C1 segment of cervical spinal cord (tissue), 14 donors: ENCODE results near the gene ZNF496.
A peak's percentile ranks its signal among the peaks of the same experiment; 100 is the strongest.
"Not testable (repeated sequence)": the region's sequence is repeated elsewhere in the genome, so short reads cannot be mapped to it uniquely, and the experiment has no call there.

Source experiments
- DNase-seq, 14 donors: peaks; one replicate each; lab custom pipeline; 2025; lab: John Stamatoyannopoulos, UW

The ZNF496 gene

DNA sequence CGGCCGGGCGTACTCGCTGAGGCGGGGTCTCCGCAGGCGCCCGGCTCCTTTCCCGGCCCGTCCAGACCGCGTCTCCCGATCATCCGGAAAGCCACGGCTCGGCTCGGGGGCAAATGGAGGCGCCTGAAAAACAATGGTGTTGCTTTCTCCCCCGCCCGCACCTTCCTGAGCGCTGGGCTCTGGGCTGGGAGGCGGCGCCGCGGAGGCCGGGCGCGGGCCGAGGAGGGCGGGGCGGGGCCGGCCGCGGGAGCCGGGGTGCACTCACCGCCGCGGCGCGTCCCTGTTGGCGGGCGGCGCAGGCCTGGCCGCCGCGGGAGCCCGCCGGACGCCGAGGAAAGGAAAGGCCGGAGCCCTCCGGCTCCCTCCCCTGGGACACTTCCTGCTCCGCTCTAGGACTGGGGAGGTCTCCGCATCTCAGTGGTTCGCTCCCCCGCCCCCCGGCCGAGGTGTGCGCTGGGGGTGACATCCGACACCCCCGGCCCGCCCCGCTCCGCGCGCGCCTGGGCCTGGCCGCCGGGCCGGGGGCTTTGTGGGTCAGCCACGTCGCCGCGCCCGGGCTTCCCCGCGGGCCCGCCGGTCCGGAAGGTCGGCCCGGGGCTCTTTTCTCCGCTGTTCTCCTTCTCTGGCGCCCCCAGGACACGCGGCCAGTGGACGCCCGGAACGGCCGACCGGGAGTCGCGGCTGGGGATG, at the start of gene ZNF496:
Gene ZNF496, minus strand, starts transcription at position 343 of the 690 bp plus-strand sequence. CDS start 2,289 bp downstream, outside the sequence.
- DNase-seq = peak in 13 of 14 donors; percentile 14 to 79 (median 55)

GRCh38 chr1:247378334-247379073, 46.8 kb upstream of the ZNF496 start:
- no peak for DNase-seq

- not testable (repeated sequence) for DNase-seq
Observed at GRCh38 chr1:247377656-247378055, 46.0 kb upstream of the ZNF496 start.

- no peak for DNase-seq
Observed at GRCh38 chr1:247376659-247377058, 45.0 kb upstream of the ZNF496 start.

DNA sequence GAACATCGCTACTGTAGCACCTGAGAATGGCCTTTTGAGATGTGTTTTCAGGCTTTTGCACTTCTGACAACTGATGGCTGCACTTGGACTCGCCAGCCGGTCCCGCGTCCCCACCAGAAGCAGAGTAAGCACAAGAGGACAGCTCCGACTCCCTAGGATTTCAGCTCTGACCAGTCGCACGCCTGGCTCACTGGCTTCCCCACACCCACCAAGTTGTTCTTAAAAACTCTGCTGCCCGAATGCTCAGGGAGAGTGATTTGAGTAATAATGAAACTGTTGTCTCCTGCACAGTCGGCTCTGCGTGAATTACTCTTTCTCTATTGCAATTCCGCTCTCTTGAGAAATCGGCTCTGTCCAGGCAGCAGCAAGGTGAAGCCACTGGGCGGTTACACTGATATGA, 44.1 kb upstream of the ZNF496 start:
- no peak for DNase-seq

GRCh38 chr1:247374651-247375334, 43.1 kb upstream of the ZNF496 start:
- DNase-seq = not testable (repeated sequence)

GRCh38 chr1:247373721-247374141, 42.1 kb upstream of the ZNF496 start:
- peak in 2 of 14 donors; percentile 4 to 11 for DNase-seq

DNA sequence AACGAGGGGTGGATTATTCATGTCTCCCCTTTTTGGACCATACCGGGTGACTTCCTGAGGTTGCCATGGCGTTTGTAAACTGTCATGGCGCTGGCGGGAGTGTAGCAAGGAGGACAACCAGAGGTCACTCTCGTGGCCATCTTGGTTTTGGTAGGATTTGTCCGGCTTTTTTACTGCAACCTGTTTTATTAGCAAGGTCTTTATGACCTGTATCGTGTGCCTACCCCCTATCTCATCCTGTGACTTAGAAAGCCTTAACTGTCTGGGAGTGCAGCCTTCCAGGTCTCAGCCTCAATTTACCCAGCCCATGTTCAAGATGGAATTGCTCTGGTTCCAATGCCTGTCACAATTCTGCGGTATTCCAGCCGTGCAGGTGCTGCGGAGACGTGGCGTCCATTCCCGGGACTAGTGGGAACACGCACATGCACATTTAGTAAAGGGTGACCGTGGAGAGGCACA, 40.2 kb upstream of the ZNF496 start:
- no peak for DNase-seq

DNA sequence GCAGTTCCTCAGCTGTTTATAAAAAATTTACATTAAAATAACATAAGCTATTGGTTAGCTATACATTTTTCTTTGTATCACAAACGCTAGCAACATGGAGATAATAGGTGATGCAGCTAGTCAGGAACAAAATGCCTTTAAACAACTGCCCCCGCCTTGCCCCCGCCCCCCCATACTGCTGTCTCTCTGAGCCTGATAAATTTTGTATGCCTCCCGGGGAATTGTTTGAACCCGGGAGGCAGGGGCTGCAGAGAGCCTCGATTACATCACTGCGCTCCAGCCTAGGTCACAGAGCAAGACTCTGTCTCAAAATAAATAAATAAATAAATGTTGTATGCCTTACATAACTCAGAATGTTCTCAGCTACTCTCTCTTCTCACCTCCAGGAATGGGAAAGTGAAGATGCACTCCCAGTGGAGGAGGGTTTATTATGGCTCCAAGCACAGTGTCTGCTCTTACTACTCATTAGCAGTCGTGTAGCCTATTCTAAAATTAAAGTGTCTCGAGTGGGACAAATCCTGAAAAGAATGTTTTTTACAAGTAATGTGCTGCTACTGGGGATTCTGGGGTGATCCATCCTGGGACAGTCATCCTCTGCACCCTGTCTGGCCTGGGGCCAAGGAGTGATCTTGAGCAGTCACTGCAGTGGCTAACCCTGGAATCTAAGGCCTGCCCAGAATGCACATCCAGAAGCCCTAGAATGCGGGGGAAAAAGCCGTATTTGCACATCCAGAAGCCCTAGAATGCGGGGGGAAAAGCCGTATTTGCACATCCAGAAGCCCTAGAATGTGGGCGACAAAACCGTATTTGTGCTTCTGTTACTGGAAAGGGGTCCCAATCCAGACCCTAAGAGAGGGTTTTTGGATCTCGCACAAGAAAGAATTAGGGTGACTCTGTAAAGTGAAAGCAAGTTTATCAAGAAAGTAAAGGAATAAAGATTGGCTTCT, 39.4 kb upstream of the ZNF496 start:
- DNase-seq = no peak

GRCh38 chr1:247368490-247369145, 37.0 kb upstream of the ZNF496 start:
- DNase-seq = no peak

DNA sequence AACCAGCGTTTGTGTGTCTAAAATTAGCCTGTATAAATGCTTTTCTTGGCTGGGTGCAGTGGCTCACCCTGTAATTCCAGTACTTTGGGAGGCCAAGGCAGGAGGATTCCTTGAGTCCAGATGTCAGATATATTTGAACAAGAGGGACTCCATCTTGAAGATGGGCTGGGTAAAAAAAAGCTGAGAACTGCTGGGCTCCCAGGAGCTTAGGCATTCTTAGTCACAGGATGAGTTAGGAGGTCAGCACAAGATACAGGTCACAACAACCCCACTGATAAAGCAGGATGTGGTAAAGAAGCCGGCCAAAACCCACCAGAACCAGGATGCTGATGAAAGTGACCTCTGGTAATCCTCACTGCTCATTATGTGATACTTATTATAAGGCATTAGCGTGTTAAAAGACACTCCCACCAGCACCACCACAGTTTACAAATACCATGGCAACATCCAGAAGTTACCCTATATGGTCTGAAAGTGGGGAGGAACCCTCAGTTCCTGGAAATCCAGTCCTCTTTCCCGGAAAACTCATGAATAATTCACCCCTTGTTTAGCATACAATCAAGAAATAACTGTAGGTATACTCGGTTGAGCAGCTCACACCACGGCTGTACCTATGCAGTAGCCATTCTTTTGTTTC, 36.2 kb upstream of the ZNF496 start:
- DNase-seq = no peak

- no peak for DNase-seq
Observed at GRCh38 chr1:247366926-247367645, 35.4 kb upstream of the ZNF496 start.

DNA sequence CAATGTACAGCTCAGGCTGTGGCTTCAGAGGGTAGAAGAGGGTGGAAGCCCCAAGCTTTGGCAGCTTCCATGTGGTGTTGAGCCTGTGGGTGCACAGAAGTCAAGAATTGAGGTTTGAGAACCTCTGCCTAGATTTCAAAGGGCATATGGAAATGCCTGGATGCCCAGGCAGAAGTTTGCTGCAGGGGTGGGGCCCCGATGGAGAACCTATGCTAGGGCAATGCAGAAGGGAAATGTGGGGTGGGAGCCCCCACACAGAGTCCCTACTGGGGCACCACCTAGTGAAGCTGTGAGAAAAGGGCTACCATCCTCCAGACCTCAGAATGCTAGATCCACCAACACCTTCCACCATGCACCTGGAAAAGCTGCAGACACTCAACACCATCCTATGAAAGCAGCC, 34.7 kb upstream of the ZNF496 start:
- not testable (repeated sequence) for DNase-seq

- DNase-seq = no peak
Observed at GRCh38 chr1:247365023-247365422, 33.4 kb upstream of the ZNF496 start.

- not testable (repeated sequence) for DNase-seq
Observed at GRCh38 chr1:247363000-247363399, 31.3 kb upstream of the ZNF496 start.

- DNase-seq = no peak
Observed at GRCh38 chr1:247362153-247362552, 30.5 kb upstream of the ZNF496 start.

DNA sequence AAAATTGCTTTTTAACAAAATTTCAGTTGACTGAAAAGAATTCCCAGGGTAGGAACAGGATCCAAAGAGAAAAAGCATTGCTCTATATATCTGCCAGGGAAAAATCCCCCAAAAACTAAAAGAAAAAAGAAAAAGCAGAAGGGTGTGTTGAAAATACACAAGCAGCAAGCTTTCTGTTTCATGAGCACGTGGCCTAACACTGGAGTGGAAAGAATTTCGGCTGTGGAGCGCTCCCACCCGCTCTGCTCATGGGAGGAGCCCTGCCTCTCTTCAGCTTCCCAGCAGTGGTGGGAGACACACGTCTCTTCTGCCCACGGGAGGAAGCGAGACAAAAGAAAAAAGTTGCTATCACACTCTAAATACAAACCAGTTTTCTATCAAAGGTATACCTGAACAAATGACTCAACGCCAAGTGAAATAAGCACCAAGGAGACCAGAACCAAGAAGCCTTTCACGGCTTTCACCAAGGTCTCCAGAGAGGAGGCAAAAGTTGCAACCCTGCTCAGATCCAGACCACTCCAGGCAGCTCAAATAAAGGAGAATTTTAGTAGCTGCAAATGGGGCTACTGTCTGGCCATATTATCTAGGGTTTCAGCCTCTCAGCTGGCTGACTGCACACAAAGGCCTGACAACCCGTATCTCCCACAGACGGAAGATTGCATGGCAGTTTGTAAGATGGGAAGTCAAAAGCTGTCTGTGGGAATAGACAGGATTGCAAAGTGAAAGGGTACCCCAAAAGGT, 29.5 kb upstream of the ZNF496 start:
- DNase-seq = peak in 3 of 14 donors; percentile 5 to 8 (median 7)

GRCh38 chr1:247360116-247360898, 28.6 kb upstream of the ZNF496 start:
- DNase-seq = peak in 1 of 14 donors; percentile 15
